GM04504 (cell line): ENCODE results near the gene TPO.

ENCODE experiments used
- DNase-seq: peaks from one replicate; pipeline ENCODE4 v3.0.0-alpha.2; 2012; ENCODE audit warnings: low read depth

Gene TPO

DNA sequence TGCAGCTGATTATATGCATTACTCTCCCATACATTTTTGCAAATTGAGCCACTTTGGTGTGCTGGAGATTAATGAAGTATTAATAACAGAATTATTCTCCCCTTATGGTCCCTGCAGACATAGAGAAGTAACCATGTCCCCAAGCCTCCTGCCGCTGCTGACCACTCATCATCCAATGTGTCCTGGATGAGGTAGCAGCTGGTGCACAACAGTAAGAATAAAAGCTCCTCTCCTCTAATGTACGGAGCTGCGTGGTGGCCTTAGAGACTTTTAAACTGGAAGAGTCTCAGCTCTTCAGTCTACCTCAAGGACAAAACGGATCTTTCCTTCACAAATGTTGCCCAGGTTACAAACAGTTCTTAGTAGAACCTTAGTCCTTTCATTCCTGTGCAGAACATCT lies 37.7 kb downstream of the TPO start:
- DNase-seq: no peak

GRCh38 chr2:1451422-1451821 lies 38.2 kb downstream of the TPO start:
- no peak for DNase-seq

GRCh38 chr2:1453561-1453960 lies 40.3 kb downstream of the TPO start:
- DNase-seq: no peak

DNA sequence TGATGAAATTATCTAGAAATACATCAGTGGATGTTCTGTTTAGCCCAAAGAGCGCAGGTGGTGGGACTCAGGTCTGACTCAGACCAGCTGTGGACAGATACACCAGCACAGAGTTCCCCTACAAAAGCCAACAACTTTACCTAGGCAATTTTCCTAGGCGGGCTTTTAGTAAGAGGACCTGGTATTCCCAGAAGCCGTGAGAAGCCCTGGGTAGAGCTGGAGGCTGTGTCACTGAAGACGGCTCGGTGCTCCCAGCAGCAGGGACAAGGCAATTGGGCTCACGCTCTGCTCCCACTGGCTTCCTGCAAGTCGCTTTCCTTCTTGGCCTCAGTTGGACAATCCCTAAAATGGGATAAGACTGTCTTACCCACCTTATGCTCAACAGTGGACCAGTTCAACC lies 41.1 kb downstream of the TPO start:
- DNase-seq: no peak

DNA sequence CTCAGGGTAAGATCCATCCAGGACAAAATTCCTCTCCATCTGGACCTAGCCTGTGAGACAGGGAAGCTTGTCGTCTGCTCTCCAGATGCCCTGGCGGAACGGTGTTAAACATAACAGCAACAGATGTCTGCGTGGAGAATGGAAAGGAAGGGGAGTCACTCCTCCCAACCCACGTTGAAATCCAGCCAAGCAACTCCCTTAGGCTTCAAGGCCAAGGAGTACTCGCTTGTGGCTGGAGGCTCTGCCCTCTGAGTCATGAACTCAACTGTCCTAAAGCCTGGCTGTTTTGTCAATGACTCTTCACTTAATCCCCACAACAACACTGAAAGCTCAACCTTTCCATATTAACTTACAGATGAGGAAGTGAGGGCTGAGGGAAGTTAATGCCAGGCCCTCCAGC lies 42.2 kb downstream of the TPO start:
- DNase-seq: peak; percentile 3

- DNase-seq: no peak
These were observed 45.2 kb downstream of the TPO start for GRCh38 chr2:1458432-1458831.

GRCh38 chr2:1459727-1460126 lies 46.5 kb downstream of the TPO start:
- DNase-seq: no peak

DNA sequence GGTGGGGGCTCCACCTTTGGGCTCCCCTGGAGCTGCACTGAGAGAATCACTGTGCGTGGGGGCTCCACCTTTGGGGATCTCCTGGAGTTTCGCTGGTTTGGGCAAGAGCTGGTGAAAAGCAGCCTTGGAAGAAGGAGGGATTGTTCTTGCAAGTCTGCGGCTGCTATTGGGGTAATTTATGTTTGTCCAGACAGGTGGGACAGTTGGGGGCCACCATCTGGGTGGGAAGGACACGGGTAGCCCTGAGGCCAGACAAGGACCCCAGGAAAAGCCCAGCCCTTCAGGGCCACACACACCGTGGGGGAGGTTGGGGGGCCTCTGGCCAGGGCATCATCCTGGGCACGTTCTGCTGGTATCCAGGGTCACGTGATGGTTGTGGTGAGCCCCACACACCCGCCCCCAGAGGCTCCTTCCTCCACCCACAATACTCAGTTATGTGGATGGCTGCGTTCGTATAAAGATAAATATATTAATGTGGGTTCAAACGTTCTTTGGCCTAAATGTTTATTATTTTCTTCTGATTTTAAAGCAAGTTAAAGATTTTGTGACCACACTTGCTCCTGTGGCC lies 47.7 kb downstream of the TPO start:
- no peak for DNase-seq

GRCh38 chr2:1461507-1462390 lies 48.5 kb downstream of the TPO start:
- DNase-seq: no peak

GRCh38 chr2:1462994-1463393 lies 49.7 kb downstream of the TPO start:
- no peak for DNase-seq

DNA sequence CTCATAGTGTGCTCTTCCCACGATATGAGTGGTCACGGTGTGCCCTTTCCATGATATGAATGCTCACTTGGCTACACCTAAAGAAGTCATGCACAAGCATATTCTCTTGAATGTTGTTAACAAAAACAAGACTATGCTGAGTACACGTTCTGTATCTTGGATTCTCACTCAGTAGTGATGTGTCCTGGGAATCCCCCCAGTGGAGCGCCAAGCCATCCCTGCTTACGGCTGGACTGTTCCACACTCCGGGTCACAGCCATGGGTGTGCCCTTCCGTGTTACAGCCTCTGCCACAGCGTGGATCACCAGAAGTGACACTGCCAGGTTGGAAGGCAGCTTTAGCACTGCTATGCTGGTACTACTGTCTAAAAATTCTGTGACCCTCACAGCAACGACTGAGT lies 59.1 kb downstream of the TPO start:
- DNase-seq: no peak

DNA sequence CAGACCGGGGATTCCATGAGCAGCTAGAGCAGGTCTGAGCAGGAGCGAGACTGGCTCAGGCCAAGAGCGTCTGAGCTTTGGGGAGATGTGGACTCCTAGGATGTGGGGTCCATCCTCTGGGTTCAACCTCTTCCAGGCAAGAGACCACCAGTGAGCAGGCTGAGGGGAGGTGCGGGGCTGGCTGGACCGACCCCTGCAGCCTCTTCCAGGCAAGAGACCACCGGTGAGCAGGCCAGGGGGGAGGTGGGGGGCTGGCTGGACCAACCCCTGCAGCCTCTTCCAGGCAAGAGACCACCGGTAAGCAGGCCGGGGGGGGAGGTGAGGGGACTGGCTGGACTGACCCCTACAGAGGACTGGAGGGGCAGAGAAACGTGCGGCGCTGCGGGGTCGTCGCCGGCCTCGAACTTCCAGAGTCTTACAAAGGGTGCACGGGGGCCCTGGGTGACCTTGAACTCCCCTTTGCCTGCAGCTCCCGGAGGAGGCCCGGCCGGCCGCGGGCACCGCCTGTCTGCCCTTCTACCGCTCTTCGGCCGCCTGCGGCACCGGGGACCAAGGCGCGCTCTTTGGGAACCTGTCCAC lies 63.4 kb downstream of the TPO start:
- no peak for DNase-seq

DNA sequence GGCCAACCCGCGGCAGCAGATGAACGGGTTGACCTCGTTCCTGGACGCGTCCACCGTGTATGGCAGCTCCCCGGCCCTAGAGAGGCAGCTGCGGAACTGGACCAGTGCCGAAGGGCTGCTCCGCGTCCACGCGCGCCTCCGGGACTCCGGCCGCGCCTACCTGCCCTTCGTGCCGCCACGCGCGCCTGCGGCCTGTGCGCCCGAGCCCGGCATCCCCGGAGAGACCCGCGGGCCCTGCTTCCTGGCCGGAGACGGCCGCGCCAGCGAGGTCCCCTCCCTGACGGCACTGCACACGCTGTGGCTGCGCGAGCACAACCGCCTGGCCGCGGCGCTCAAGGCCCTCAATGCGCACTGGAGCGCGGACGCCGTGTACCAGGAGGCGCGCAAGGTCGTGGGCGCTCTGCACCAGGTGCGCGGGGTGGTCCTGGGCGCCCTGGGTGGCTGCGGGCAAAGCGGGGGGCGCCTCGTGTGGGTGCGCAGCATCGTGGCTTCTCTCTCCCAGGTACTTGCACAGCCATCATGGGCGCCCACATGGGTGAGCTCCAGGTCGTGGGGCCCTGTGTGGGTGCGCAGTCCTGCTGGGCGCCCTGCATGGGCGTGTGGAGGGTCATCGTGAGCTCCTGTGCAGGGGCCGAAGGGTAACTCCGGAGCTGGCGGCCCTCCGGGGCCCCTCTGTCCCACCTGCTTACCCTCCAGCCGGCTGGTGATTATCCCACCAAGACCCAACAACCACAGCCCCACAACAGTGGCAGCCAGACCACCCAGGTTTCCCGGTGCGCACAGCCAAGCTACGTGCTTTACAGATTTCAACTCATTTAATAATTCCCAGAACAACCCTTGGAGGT lies 64.2 kb downstream of the TPO start:
- no peak for DNase-seq

- no peak for DNase-seq
These were observed 65.3 kb downstream of the TPO start for GRCh38 chr2:1478311-1479305.

GRCh38 chr2:1479346-1479745 lies 66.1 kb downstream of the TPO start:
- no peak for DNase-seq

GRCh38 chr2:1480671-1481076 lies 67.4 kb downstream of the TPO start:
- DNase-seq: no peak

GRCh38 chr2:1481406-1482252 lies 68.4 kb downstream of the TPO start:
- no peak for DNase-seq

GRCh38 chr2:1482253-1482675 lies 69.0 kb downstream of the TPO start:
- DNase-seq: no peak

- no peak for DNase-seq
These were observed 69.7 kb downstream of the TPO start for GRCh38 chr2:1482981-1483380.

GRCh38 chr2:1483551-1483950 lies 70.3 kb downstream of the TPO start:
- DNase-seq: no peak
